HEK293 (cell line): ENCODE data around the gene MYL12A.

Experiments
- CTCF ChIA-PET: fragments of 350-600 bp; formaldehyde crosslinking; extraction: SDS; loops from one replicate; lab custom pipeline; 2021; ENCODE audit warnings: antibody characterized with exemption; lab: Yijun Ruan, JAX
- POLR2A ChIA-PET: fragments of 300-600 bp; formaldehyde crosslinking; extraction: SDS; loops from one replicate; lab custom pipeline; 2020; ENCODE audit warnings: antibody characterized with exemption, inconsistent platforms; lab: Yijun Ruan, JAX
- H3K27ac ChIP-seq: fragments of 200-500 bp; sonication (Bioruptor generic); 2 replicates; pipeline ENCODE4 v1.5.1; 2014; ENCODE audit warnings: low read depth, low read length, control low read depth, inconsistent platforms; ENCODE audit errors: extremely low read depth
- H3K36me3 ChIP-seq, 2 experiments: fragments of 200-500 bp in 1 of 2; sonication (Bioruptor generic) in 1 of 2; 1 replicate in 1 of 2; 2 replicates in 1 of 2; pipeline ENCODE4 v1.5.1; 2014 to 2017; ENCODE audit warnings: inconsistent platforms in 2 of 2, low read length in 2 of 2; ENCODE audit not compliant: control insufficient read depth in 2 of 2, insufficient read depth in 1 of 2
- H3K4me1 ChIP-seq: fragments of 200-500 bp; sonication (Bioruptor generic); 2 replicates; pipeline ENCODE4 v1.5.1; 2014; ENCODE audit warnings: mild to moderate bottlenecking, low read length, inconsistent platforms; ENCODE audit not compliant: control insufficient read depth, insufficient read depth
- H3K4me3 ChIP-seq: 2 replicates; pipeline ENCODE4 v1.5.1; 2011; ENCODE audit warnings: low read depth, mild to moderate bottlenecking, control low read depth, low read length, moderate library complexity
- H3K9me3 ChIP-seq: fragments of 200-500 bp; sonication (Bioruptor generic); 2 replicates; pipeline ENCODE4 v1.5.1; 2014; ENCODE audit warnings: low read depth, low read length, inconsistent platforms; ENCODE audit not compliant: control insufficient read depth, insufficient read depth
- AEBP2 ChIP-seq: fragments of 450-650 bp; formaldehyde crosslinking; IDR thresholded peaks from 2 replicates; pipeline ENCODE4 v1.5.1; 2016; ENCODE audit warnings: missing biosample characterization, missing genetic modification characterization, borderline replicate concordance
- KLF16 ChIP-seq: fragments of 450-650 bp; formaldehyde crosslinking; IDR thresholded peaks from 2 replicates; pipeline ENCODE4 v1.5.1; 2017; ENCODE audit warnings: missing biosample characterization, missing genetic modification characterization
- KLF17 ChIP-seq: fragments of 450-650 bp; formaldehyde crosslinking; IDR thresholded peaks from 2 replicates; pipeline ENCODE4 v1.5.1; 2016; ENCODE audit warnings: missing biosample characterization, missing genetic modification characterization
- REPIN1 ChIP-seq: fragments of 450-650 bp; formaldehyde crosslinking; IDR thresholded peaks from 2 replicates; pipeline ENCODE4 v1.5.1; 2017; ENCODE audit warnings: missing biosample characterization, missing genetic modification characterization, low read depth
- SP7 ChIP-seq: fragments of 450-650 bp; formaldehyde crosslinking; IDR thresholded peaks from 2 replicates; pipeline ENCODE4 v1.5.1; 2016; ENCODE audit warnings: missing biosample characterization, missing genetic modification characterization
- WT1 ChIP-seq: fragments of 450-650 bp; formaldehyde crosslinking; IDR thresholded peaks from 2 replicates; pipeline ENCODE4 v1.5.1; 2016; ENCODE audit warnings: missing biosample characterization, missing genetic modification characterization
- ZEB2 ChIP-seq: fragments of 450-650 bp; formaldehyde crosslinking; IDR thresholded peaks from 2 replicates; pipeline ENCODE4 v1.5.1; 2016; ENCODE audit warnings: missing biosample characterization, missing genetic modification characterization
- ZFP41 ChIP-seq: fragments of 450-650 bp; formaldehyde crosslinking; IDR thresholded peaks from 2 replicates; pipeline ENCODE4 v1.5.1; 2016; ENCODE audit warnings: missing biosample characterization, missing genetic modification characterization, borderline replicate concordance
- ZFP69B ChIP-seq: fragments of 450-650 bp; formaldehyde crosslinking; IDR thresholded peaks from 2 replicates; pipeline ENCODE4 v1.5.1; 2016; ENCODE audit warnings: missing biosample characterization, missing genetic modification characterization
- ZNF121 ChIP-seq: fragments of 450-650 bp; formaldehyde crosslinking; IDR thresholded peaks from 2 replicates; pipeline ENCODE4 v1.5.1; 2016; ENCODE audit warnings: missing biosample characterization, missing genetic modification characterization
- ZNF132 ChIP-seq: fragments of 450-650 bp; formaldehyde crosslinking; IDR thresholded peaks from 2 replicates; pipeline ENCODE4 v1.5.1; 2017; ENCODE audit warnings: missing biosample characterization, missing genetic modification characterization, borderline replicate concordance
- ZNF16 ChIP-seq: fragments of 450-650 bp; formaldehyde crosslinking; IDR thresholded peaks from 2 replicates; pipeline ENCODE4 v1.5.1; 2016; ENCODE audit warnings: low read depth, missing biosample characterization, missing genetic modification characterization
- ZNF169 ChIP-seq: fragments of 450-650 bp; formaldehyde crosslinking; IDR thresholded peaks from 2 replicates; pipeline ENCODE4 v1.5.1; 2016; ENCODE audit warnings: missing biosample characterization, missing genetic modification characterization
- ZNF248 ChIP-seq: fragments of 450-650 bp; formaldehyde crosslinking; IDR thresholded peaks from 2 replicates; pipeline ENCODE4 v1.5.1; 2017; ENCODE audit warnings: missing biosample characterization, missing genetic modification characterization
- ZNF350 ChIP-seq: fragments of 450-650 bp; formaldehyde crosslinking; IDR thresholded peaks from 2 replicates; pipeline ENCODE4 v1.5.0; 2017; ENCODE audit warnings: missing biosample characterization, mild to moderate bottlenecking, missing genetic modification characterization
- ZNF48 ChIP-seq: fragments of 450-650 bp; formaldehyde crosslinking; IDR thresholded peaks from 2 replicates; pipeline ENCODE4 v1.5.1; 2016; ENCODE audit warnings: missing biosample characterization, missing genetic modification characterization
- ZNF610 ChIP-seq: fragments of 450-650 bp; formaldehyde crosslinking; IDR thresholded peaks from 2 replicates; pipeline ENCODE4 v1.5.1; 2016; ENCODE audit warnings: missing biosample characterization, missing genetic modification characterization, borderline replicate concordance
- ZNF626 ChIP-seq: fragments of 450-650 bp; sonication (Bioruptor Pico); formaldehyde crosslinking; IDR thresholded peaks from 2 replicates; pipeline ENCODE4 v1.5.1; 2018; ENCODE audit warnings: missing biosample characterization, missing genetic modification characterization, inconsistent platforms
- ZNF654 ChIP-seq: fragments of 450-650 bp; formaldehyde crosslinking; IDR thresholded peaks from 2 replicates; pipeline ENCODE4 v1.5.1; 2016; ENCODE audit warnings: low read depth, missing biosample characterization, missing genetic modification characterization
- ZNF670 ChIP-seq: fragments of 450-650 bp; formaldehyde crosslinking; IDR thresholded peaks from 2 replicates; pipeline ENCODE4 v1.5.1; 2016; ENCODE audit warnings: missing biosample characterization, missing genetic modification characterization, low read depth
- ZNF776 ChIP-seq: fragments of 450-650 bp; formaldehyde crosslinking; IDR thresholded peaks from 2 replicates; pipeline ENCODE4 v1.5.0; 2017; ENCODE audit warnings: missing biosample characterization, missing genetic modification characterization, borderline replicate concordance
- ZNF792 ChIP-seq: fragments of 450-650 bp; formaldehyde crosslinking; IDR thresholded peaks from 2 replicates; pipeline ENCODE4 v1.5.1; 2016; ENCODE audit warnings: missing biosample characterization, missing genetic modification characterization
- TF ChIP-seq, protein P1 (sequence below): fragments of 450-650 bp; formaldehyde crosslinking; IDR thresholded peaks from 2 replicates; pipeline ENCODE4 v1.5.1; 2016; ENCODE audit warnings: missing biosample characterization, missing genetic modification characterization
- TF ChIP-seq, protein P2 (sequence below): fragments of 450-650 bp; formaldehyde crosslinking; conservative IDR thresholded peaks from 2 replicates; pipeline ENCODE4 v1.5.1; 2016; ENCODE audit warnings: low read depth, missing biosample characterization, missing genetic modification characterization
- TF ChIP-seq, protein P3 (sequence below): fragments of 450-650 bp; IDR thresholded peaks from 2 replicates; pipeline ENCODE4 v1.5.1; 2018; ENCODE audit warnings: missing biosample characterization, mild to moderate bottlenecking, missing genetic modification characterization

The MYL12A gene

GRCh38 chr18:3297025-3297984 lies 49.7 kb downstream of the MYL12A start (continued):
- TF ChIP-seq ZNF792 (0 out of 2 replicates have a peak, but pooled peaks have one; percentile 50), KLF17 (peak; percentile 74), WT1 (tag by site-specific recombination) (0 out of 2 replicates have a peak, but pooled peaks have one; percentile 12), ZFP41 (tag by site-specific recombination) (no peak), ZNF121 (tag by site-specific recombination) (no peak), ZNF248 (tag by site-specific recombination) (no peak), ZEB2 (tag by site-specific recombination) (peak; percentile 87), ZNF670 (tag by site-specific recombination) (no peak), ZNF654 (tag by site-specific recombination) (peak; percentile 47), ZFP69B (peak; percentile 55), ZNF350 (peak; percentile 81; the same call in 1 of the 2 replicates), ZNF776 (tag by site-specific recombination) (0 out of 2 replicates have a peak, but pooled peaks have one; percentile 19), KLF16 (tag by site-specific recombination) (peak; percentile 84), SP7 (tag by site-specific recombination) (peak; percentile 87)
- TF ChIP-seq, protein P1, sequence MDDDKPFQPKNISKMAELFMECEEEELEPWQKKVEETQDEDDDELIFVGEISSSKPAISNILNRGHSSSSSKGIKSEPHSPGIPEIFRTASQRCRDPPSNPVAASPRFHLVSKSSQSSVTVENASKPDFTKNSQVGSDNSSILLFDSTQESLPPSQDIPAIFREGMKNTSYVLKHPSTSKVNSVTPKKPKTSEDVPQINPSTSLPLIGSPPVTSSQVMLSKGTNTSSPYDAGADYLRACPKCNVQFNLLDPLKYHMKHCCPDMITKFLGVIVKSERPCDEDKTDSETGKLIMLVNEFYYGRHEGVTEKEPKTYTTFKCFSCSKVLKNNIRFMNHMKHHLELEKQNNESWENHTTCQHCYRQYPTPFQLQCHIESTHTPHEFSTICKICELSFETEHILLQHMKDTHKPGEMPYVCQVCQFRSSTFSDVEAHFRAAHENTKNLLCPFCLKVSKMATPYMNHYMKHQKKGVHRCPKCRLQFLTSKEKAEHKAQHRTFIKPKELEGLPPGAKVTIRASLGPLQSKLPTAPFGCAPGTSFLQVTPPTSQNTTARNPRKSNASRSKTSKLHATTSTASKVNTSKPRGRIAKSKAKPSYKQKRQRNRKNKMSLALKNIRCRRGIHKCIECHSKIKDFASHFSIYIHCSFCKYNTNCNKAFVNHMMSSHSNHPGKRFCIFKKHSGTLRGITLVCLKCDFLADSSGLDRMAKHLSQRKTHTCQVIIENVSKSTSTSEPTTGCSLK (tag by site-specific recombination): no peak
- TF ChIP-seq, protein P2, sequence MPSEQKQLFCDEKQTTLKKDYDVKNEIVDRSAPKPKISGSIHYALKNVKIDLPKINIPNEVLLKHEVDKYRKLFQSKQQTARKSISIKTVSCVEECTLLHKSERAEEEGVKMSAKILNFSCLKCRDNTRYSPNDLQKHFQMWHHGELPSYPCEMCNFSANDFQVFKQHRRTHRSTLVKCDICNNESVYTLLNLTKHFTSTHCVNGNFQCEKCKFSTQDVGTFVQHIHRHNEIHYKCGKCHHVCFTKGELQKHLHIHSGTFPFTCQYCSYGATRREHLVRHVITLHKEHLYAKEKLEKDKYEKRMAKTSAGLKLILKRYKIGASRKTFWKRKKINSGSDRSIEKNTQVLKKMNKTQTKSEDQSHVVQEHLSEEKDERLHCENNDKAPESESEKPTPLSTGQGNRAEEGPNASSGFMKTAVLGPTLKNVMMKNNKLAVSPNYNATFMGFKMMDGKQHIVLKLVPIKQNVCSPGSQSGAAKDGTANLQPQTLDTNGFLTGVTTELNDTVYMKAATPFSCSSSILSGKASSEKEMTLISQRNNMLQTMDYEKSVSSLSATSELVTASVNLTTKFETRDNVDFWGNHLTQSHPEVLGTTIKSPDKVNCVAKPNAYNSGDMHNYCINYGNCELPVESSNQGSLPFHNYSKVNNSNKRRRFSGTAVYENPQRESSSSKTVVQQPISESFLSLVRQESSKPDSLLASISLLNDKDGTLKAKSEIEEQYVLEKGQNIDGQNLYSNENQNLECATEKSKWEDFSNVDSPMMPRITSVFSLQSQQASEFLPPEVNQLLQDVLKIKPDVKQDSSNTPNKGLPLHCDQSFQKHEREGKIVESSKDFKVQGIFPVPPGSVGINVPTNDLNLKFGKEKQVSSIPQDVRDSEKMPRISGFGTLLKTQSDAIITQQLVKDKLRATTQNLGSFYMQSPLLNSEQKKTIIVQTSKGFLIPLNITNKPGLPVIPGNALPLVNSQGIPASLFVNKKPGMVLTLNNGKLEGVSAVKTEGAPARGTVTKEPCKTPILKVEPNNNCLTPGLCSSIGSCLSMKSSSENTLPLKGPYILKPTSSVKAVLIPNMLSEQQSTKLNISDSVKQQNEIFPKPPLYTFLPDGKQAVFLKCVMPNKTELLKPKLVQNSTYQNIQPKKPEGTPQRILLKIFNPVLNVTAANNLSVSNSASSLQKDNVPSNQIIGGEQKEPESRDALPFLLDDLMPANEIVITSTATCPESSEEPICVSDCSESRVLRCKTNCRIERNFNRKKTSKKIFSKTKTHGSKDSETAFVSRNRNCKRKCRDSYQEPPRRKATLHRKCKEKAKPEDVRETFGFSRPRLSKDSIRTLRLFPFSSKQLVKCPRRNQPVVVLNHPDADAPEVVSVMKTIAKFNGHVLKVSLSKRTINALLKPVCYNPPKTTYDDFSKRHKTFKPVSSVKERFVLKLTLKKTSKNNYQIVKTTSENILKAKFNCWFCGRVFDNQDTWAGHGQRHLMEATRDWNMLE (tag by site-specific recombination): peak; percentile 74

- POLR2A ChIA-PET: no interaction called here
- no peaks in the 10 kb centered on the region for H3K4me1 ChIP-seq
- H3K4me3 ChIP-seq: no peak overlapping the region
- CTCF ChIA-PET: interaction anchor here (0.5 to 1.6 kb wide), 3 partner anchors 20 to 82 kb away, joined by 3 to 5 read pairs (median 3); no protein-coding TSS in a partner anchor
- no peaks in the 10 kb centered on the region for H3K9me3 ChIP-seq
- H3K27ac ChIP-seq: no peak overlapping the region
- no peaks in the 10 kb centered on the region; a peak in 1 of 3 replicates for H3K36me3 ChIP-seq
- no peak for TF ChIP-seq REPIN1 (tag by site-specific recombination)
- TF ChIP-seq ZNF132 (tag by site-specific recombination): no peak
- no peak for TF ChIP-seq ZNF169 (tag by site-specific recombination)
- TF ChIP-seq AEBP2 (tag by site-specific recombination): no peak
- TF ChIP-seq, protein P3, sequence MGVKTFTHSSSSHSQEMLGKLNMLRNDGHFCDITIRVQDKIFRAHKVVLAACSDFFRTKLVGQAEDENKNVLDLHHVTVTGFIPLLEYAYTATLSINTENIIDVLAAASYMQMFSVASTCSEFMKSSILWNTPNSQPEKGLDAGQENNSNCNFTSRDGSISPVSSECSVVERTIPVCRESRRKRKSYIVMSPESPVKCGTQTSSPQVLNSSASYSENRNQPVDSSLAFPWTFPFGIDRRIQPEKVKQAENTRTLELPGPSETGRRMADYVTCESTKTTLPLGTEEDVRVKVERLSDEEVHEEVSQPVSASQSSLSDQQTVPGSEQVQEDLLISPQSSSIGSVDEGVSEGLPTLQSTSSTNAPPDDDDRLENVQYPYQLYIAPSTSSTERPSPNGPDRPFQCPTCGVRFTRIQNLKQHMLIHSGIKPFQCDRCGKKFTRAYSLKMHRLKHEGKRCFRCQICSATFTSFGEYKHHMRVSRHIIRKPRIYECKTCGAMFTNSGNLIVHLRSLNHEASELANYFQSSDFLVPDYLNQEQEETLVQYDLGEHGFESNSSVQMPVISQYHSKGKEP (tag by site-specific recombination): no peak
- TF ChIP-seq ZNF626: no peak
- no peak for TF ChIP-seq ZNF48
- no peak for TF ChIP-seq ZNF610 (tag by site-specific recombination)
- TF ChIP-seq ZNF16: no peak
Observed at GRCh38 chr18:3304832-3305231, 57.2 kb downstream of the MYL12A start.
